Effector memory CD8-positive, alpha-beta T cell (primary cell): ENCODE results near the gene HOMER3.

Source experiments
- ATAC-seq: fragments of 150-1000 bp; cut with Tn5 transposase; replicated peaks from 2 replicates; pipeline ENCODE4 v1.10.0; 2021; ENCODE audit warnings: mild to moderate bottlenecking, moderate library complexity
- DNase-seq, 3 experiments: peaks; one replicate each; pipeline ENCODE4 v3.0.0; 2021
- H3K27ac Mint-ChIP-seq, 2 donors: one replicate each; pipeline ENCODE4 v1.8.0; 2022; ENCODE audit warnings: mild to moderate bottlenecking in 2 of 2, mixed read lengths in 2 of 2, moderate library complexity in 2 of 2
- H3K27me3 Mint-ChIP-seq, 2 donors: one replicate each; pipeline ENCODE4 v1.8.0; 2022; ENCODE audit warnings: mixed read lengths in 2 of 2
- H3K36me3 Mint-ChIP-seq: one replicate; pipeline ENCODE4 v1.8.0; 2022; ENCODE audit warnings: mild to moderate bottlenecking, moderate library complexity, mixed read lengths; ENCODE audit not compliant: insufficient read depth
- H3K4me1 Mint-ChIP-seq, 2 donors: one replicate each; pipeline ENCODE4 v1.8.0; 2022; ENCODE audit warnings: low read depth in 2 of 2, mixed read lengths in 2 of 2
- H3K4me3 Mint-ChIP-seq, 2 donors: one replicate each; pipeline ENCODE4 v1.8.0; 2022; ENCODE audit warnings: mild to moderate bottlenecking in 2 of 2, mixed read lengths in 2 of 2, moderate library complexity in 2 of 2
- H3K9me3 Mint-ChIP-seq, 2 donors: one replicate each; pipeline ENCODE4 v1.8.0; 2022; ENCODE audit warnings: mixed read lengths in 2 of 2
- total RNA-seq, 9 experiments: gene quantifications; one replicate each; lab custom pipeline; 2026; lab: John Stamatoyannopoulos, UW

Gene HOMER3
- total RNA-seq = 0 to 0.74 (median 0.50) reads per million in 9 experiments

- Mint-ChIP-seq H3K36me3 (no peaks in the 10 kb centered on the region), H3K27me3 (peaks cover 30 to 43% of the 10 kb centered on the region in 2 donors), H3K9me3 (no peaks in the 10 kb centered on the region), H3K4me1 (peaks cover 8% of the 10 kb centered on the region in 2 donors), H3K27ac (no peak within 1 kb of the TSS), H3K4me3 (peak within 1 kb of the TSS; percentile 71 to 77)
- peak; percentile 54 to 64 (median 62) for DNase-seq
- ATAC-seq = peak; percentile 88
These were observed at the start of gene HOMER3 for GRCh38 chr19:18940769-18941627. TSS of gene HOMER3 (minus strand) at chr19:18941217. CDS start at chr19:18938982, 2,235 bp downstream.

DNA sequence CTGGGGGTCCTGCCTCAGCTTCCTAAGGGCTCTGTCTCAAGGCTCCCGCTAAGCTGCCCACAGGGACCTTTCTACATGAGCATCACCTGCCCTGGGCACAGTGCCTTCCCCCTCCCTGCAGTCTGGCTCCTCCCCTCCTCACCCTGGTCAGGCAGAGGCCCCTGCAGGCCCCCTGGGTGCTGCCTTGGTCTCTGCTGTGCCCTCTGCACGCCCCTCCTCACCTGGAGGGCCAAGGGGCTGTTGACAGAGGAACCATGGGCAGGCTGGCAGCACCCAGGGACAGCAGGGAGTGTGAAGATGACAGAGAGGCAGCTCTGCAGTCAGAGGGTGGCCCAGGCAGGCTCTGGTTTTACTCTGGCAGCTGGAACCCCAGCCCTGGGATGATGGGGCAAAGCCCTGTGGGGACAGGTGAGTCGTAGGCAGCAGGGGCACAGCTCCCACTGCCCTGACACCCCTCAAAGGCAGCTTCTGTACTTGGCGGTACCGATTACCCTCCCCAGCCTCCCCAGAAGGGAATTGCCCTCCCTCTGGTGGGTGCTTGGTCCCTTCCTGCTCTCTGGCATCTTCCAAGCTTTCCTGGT lies 49.2 kb upstream of the HOMER3 start:
- peaks cover 31% of the 10 kb centered on the region for H3K36me3 Mint-ChIP-seq
- no peak overlapping the region for H3K4me3 Mint-ChIP-seq
- H3K27ac Mint-ChIP-seq = no peak overlapping the region
- ATAC-seq = no peak
- no peaks in the 10 kb centered on the region for H3K4me1 Mint-ChIP-seq
- no peaks in the 10 kb centered on the region for H3K9me3 Mint-ChIP-seq
- H3K27me3 Mint-ChIP-seq = peaks cover 0 to 5% of the 10 kb centered on the region in 2 donors
- no peak for DNase-seq

DNA sequence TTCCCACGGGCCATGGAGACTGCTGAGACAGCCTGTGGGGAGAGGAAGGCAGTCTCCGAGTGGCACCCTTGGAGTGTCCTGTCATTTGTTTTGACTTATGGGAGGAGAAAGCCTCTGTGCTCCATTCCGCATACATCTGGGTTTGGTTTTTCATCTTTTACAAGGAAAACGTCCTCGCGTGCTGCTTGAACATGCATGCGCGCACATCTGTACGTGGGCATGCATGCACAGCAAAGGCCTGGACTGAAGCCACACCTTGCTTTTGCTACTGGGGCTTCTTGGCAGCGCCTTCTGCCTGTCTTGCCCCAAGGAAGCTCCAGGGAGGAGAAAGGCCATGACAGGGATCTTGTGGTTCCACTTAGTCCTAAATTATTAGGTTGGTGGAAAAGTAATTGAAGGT lies 48.3 kb upstream of the HOMER3 start:
- Mint-ChIP-seq H3K9me3 (no peaks in the 10 kb centered on the region), H3K4me3 (no peak overlapping the region), H3K27ac (no peak overlapping the region), H3K4me1 (no peaks in the 10 kb centered on the region), H3K36me3 (peaks cover 26% of the 10 kb centered on the region), H3K27me3 (peaks cover 0 to 5% of the 10 kb centered on the region in 2 donors)
- DNase-seq (no peak), ATAC-seq (no peak)

- Mint-ChIP-seq H3K36me3 (peaks cover 12% of the 10 kb centered on the region), H3K4me1 (no peaks in the 10 kb centered on the region), H3K27me3 (peaks cover 6 to 11% of the 10 kb centered on the region in 2 donors), H3K4me3 (no peak overlapping the region), H3K27ac (no peak overlapping the region), H3K9me3 (no peaks in the 10 kb centered on the region)
- DNase-seq = no peak
- ATAC-seq = no peak
These were observed 46.4 kb upstream of the HOMER3 start for GRCh38 chr19:18987456-18987855.

- no peak for DNase-seq
- Mint-ChIP-seq H3K27ac (no peak overlapping the region), H3K27me3 (peaks cover 22 to 28% of the 10 kb centered on the region in 2 donors), H3K4me3 (no peak overlapping the region), H3K36me3 (peaks cover 4% of the 10 kb centered on the region), H3K9me3 (no peaks in the 10 kb centered on the region), H3K4me1 (no peaks in the 10 kb centered on the region)
- ATAC-seq = no peak
These were observed 44.2 kb upstream of the HOMER3 start for GRCh38 chr19:18985257-18985656.

- ATAC-seq (no peak), DNase-seq (no peak)
- Mint-ChIP-seq H3K27me3 (peaks cover 23 to 37% of the 10 kb centered on the region in 2 donors), H3K4me3 (no peak overlapping the region), H3K9me3 (no peaks in the 10 kb centered on the region), H3K27ac (no peak overlapping the region), H3K36me3 (peaks cover 2% of the 10 kb centered on the region), H3K4me1 (no peaks in the 10 kb centered on the region)
These were observed 43.2 kb upstream of the HOMER3 start for GRCh38 chr19:18984251-18984650.

GRCh38 chr19:18982669-18983068 lies 41.7 kb upstream of the HOMER3 start:
- Mint-ChIP-seq H3K9me3 (no peaks in the 10 kb centered on the region), H3K27me3 (peaks cover 29 to 47% of the 10 kb centered on the region in 2 donors), H3K36me3 (no peaks in the 10 kb centered on the region), H3K4me1 (no peaks in the 10 kb centered on the region), H3K27ac (no peak overlapping the region), H3K4me3 (no peak overlapping the region)
- DNase-seq (no peak), ATAC-seq (no peak)

- Mint-ChIP-seq H3K36me3 (no peaks in the 10 kb centered on the region), H3K4me1 (no peaks in the 10 kb centered on the region), H3K27ac (no peak overlapping the region)
These were observed 39.5 kb upstream of the HOMER3 start for GRCh38 chr19:18980432-18981020.

DNA sequence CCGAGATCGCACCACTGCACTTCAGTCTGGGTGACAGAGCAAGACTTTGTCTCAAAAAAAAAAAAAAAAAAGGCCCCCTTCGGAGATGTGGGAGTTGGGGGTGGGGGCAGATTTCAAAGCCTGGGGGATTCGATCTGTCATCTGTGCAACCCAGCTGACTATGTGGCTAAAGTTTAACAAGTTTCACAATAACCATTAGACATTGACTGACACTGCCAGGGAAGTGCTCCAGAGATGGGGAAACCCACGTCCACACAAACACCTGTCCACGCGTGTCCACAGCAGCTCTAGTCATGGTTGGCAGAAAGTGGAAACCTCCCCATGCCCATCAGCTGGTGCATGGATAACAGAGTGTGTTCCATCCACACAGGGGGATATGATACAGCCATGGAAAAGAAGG lies 37.6 kb upstream of the HOMER3 start:
- Mint-ChIP-seq H3K27ac (no peak overlapping the region), H3K9me3 (no peaks in the 10 kb centered on the region), H3K36me3 (no peaks in the 10 kb centered on the region), H3K4me1 (no peaks in the 10 kb centered on the region), H3K4me3 (no peak overlapping the region), H3K27me3 (peaks cover 24 to 47% of the 10 kb centered on the region in 2 donors)
- DNase-seq = no peak
- ATAC-seq = no peak

More at GRCh38 chr19:18980432-18981020, 39.5 kb upstream of the HOMER3 start:
- no peak overlapping the region for H3K4me3 Mint-ChIP-seq
- peaks cover 27 to 47% of the 10 kb centered on the region in 2 donors for H3K27me3 Mint-ChIP-seq
- ATAC-seq = no peak
- no peak for DNase-seq
- no peaks in the 10 kb centered on the region for H3K9me3 Mint-ChIP-seq

DNA sequence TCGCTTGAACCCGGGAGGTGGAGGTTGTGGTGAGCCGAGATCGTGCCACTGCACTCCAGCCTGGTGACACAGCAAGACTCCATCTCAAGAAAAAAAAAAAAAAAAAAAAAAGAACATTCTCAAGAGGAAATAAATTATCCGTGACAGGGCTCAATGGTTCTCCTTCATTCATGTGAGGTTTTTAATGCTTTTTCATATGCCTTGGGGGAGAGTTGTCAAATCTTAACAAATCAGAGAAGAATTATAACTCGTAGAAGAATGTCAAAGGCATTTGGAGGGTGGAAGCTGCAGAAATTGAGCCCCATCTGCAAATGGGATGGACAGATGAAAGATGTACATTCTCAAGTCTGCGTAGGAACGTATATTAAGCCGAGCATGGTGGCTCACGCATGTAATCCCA lies 34.9 kb upstream of the HOMER3 start:
- Mint-ChIP-seq H3K9me3 (no peaks in the 10 kb centered on the region), H3K4me3 (no peak overlapping the region), H3K27ac (no peak overlapping the region), H3K27me3 (peaks cover 13 to 37% of the 10 kb centered on the region in 2 donors), H3K4me1 (peaks cover 0 to 4% of the 10 kb centered on the region in 2 donors), H3K36me3 (no peaks in the 10 kb centered on the region)
- DNase-seq (no peak), ATAC-seq (no peak)

DNA sequence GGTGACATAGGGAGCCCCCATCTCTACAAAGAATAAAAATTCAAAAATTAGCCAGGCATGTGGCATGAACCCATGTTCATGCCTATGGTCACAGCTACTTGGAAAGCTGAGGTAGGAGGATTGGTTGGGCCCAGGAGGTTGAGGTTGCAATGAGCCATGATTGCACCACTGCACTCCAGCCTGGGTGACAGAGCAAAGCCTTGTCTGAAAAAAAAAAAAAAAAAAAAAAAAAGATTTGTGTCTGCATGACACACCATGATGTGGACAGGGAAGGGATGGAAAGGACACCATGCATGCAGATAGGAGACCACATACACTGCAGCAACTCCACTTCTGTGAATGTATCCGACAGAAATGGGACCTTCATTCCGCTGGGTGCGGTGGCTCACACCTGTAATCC lies 34.0 kb upstream of the HOMER3 start:
- DNase-seq (no peak), ATAC-seq (no peak)
- no peak overlapping the region for H3K4me3 Mint-ChIP-seq
- no peak overlapping the region for H3K27ac Mint-ChIP-seq
- no peaks in the 10 kb centered on the region for H3K9me3 Mint-ChIP-seq
- H3K36me3 Mint-ChIP-seq = no peaks in the 10 kb centered on the region
- peaks cover 6 to 35% of the 10 kb centered on the region in 2 donors for H3K27me3 Mint-ChIP-seq
- peaks cover 0 to 4% of the 10 kb centered on the region in 2 donors for H3K4me1 Mint-ChIP-seq

- Mint-ChIP-seq H3K27ac (no peak overlapping the region), H3K9me3 (no peaks in the 10 kb centered on the region), H3K4me3 (no peak overlapping the region), H3K27me3 (peaks cover 0 to 31% of the 10 kb centered on the region in 2 donors), H3K4me1 (peaks cover 0 to 4% of the 10 kb centered on the region in 2 donors), H3K36me3 (no peaks in the 10 kb centered on the region)
- DNase-seq = no peak
- ATAC-seq = no peak
These were observed 31.8 kb upstream of the HOMER3 start for GRCh38 chr19:18972851-18973250.

GRCh38 chr19:18972301-18972811 lies 31.3 kb upstream of the HOMER3 start:
- Mint-ChIP-seq H3K27me3 (peaks cover 0 to 31% of the 10 kb centered on the region in 2 donors), H3K4me3 (no peak overlapping the region), H3K27ac (no peak overlapping the region), H3K9me3 (no peaks in the 10 kb centered on the region), H3K36me3 (no peaks in the 10 kb centered on the region), H3K4me1 (peaks cover 0 to 4% of the 10 kb centered on the region in 2 donors)
- DNase-seq (no peak), ATAC-seq (no peak)
